Panc1 (cell line): ENCODE results near the gene JOSD1. TPM values are rescaled to one million over a fixed set of nuclear protein-coding genes. Genes with fewer than 3 reads are reported as not detected.

Source experiments
- ATAC-seq: fragments of 200-7000 bp; cut with Tn5 transposase; 2 replicates; pipeline ENCODE4 v1.9.1; 2020; ENCODE audit warnings: mild to moderate bottlenecking, moderate library complexity
- BruUV-seq: library from RNA; stranded (reverse); fragments of 400-500 nt; replicated peaks from 2 replicates; lab custom pipeline; 2021; lab: Mats Ljungman, UMichigan
- CTCF ChIA-PET: fragments of 300-600 bp; sonication (Branson Sonifier 250); formaldehyde crosslinking; loops from one replicate; lab custom pipeline; 2022; ENCODE audit warnings: antibody characterized with exemption; lab: Charles Lee
- POLR2A ChIA-PET: fragments of 300-600 bp; sonication (Branson Sonifier 250); formaldehyde crosslinking; loops from one replicate; lab custom pipeline; 2022; ENCODE audit warnings: antibody characterized with exemption; lab: Charles Lee
- DNase-seq: peaks from one replicate; pipeline ENCODE4 v3.0.0-alpha.2; 2010; ENCODE audit warnings: low read depth, low spot score
- H3K27ac ChIP-seq: 2 replicates; pipeline ENCODE4 v1.5.1; 2011; ENCODE audit warnings: mild to moderate bottlenecking, low read length, inconsistent platforms
- H3K27me3 ChIP-seq: fragments of 200-500 bp; sonication (Bioruptor generic); 2 replicates; pipeline ENCODE4 v1.6.0; 2014; ENCODE audit warnings: low read length, inconsistent platforms; ENCODE audit not compliant: control insufficient read depth, insufficient read depth
- H3K36me3 ChIP-seq: fragments of 200-500 bp; sonication (Bioruptor generic); 2 replicates; pipeline ENCODE4 v1.5.1; 2014; ENCODE audit warnings: inconsistent platforms, mild to moderate bottlenecking, low read length, moderate library complexity; ENCODE audit not compliant: control insufficient read depth, insufficient read depth
- H3K4me1 ChIP-seq: 2 replicates; pipeline ENCODE4 v1.5.1; 2011; ENCODE audit warnings: inconsistent platforms, mild to moderate bottlenecking, low read length, moderate library complexity; ENCODE audit not compliant: control insufficient read depth, insufficient read depth
- H3K4me3 ChIP-seq, 2 experiments: 2 replicates each; pipeline ENCODE4 v1.5.1; 2011 to 2012; ENCODE audit warnings: low read depth in 2 of 2, low read length in 2 of 2, mild to moderate bottlenecking in 2 of 2, inconsistent platforms in 1 of 2, moderate library complexity in 1 of 2
- H3K9me3 ChIP-seq: fragments of 200-500 bp; sonication (Bioruptor generic); 2 replicates; pipeline ENCODE4 v1.5.1; 2014; ENCODE audit warnings: low read depth, mild to moderate bottlenecking, inconsistent platforms, low read length, moderate library complexity; ENCODE audit not compliant: control insufficient read depth, insufficient read depth
- CTCF ChIP-seq: fragments of 450-650 bp; IDR thresholded peaks from 2 replicates; pipeline ENCODE4 v1.5.1; 2017; ENCODE audit warnings: mild to moderate bottlenecking
- POLR2AphosphoS5 ChIP-seq: IDR thresholded peaks from 2 replicates; pipeline ENCODE4 v1.6.1; 2012; ENCODE audit warnings: mild to moderate bottlenecking, low read depth, low read length, moderate library complexity
- SIN3A ChIP-seq: IDR thresholded peaks from 2 replicates; pipeline ENCODE4 v1.6.1; 2012; ENCODE audit warnings: low read depth, mild to moderate bottlenecking, low read length, moderate library complexity, borderline replicate concordance; ENCODE audit not compliant: insufficient read depth
- TCF7L2 ChIP-seq: IDR thresholded peaks from 2 replicates; pipeline ENCODE4 v1.6.1; 2011; ENCODE audit warnings: mild to moderate bottlenecking, low read depth, low read length, inconsistent platforms
- in situ Hi-C: cut with HindIII; loops from 2 replicates; pipeline ENCODE4 v1.10.0; 2016; ENCODE audit warnings: low sequenced_read_pairs, low pct_unique_long_range_greater_than_20kb
- intact Hi-C: fragments of 100-400 bp; cut with micrococcal nuclease; formaldehyde crosslinking; loops from one replicate; pipeline ENCODE4 v1.10.0; 2022; ENCODE audit not compliant: unreplicated experiment
- total RNA-seq: library from RNA; stranded (reverse); gene quantifications from one replicate; pipeline ENCODE4 v1.2.1, GENCODE V29; 2021; ENCODE audit not compliant: unreplicated experiment
- TF ChIP-seq, protein P1 (sequence below), 2 experiments: IDR thresholded peaks; 2 replicates each; pipeline ENCODE4 v1.6.1; 2011 to 2012; ENCODE audit warnings: low read depth in 2 of 2, control low read depth in 1 of 2, low read length in 1 of 2, mild to moderate bottlenecking in 1 of 2, moderate library complexity in 1 of 2; ENCODE audit not compliant: insufficient read depth in 1 of 2

Gene JOSD1
- total RNA-seq, 1 experiment from 2014 or later, result 35.1 TPM

- Histone ChIP-seq H3K4me3 (no peak overlapping the region), H3K9me3 (no peaks in the 10 kb centered on the region), H3K27ac (no peak overlapping the region), H3K27me3 (no peaks in the 10 kb centered on the region), H3K4me1 (peaks cover 7% of the 10 kb centered on the region), H3K36me3 (no peaks in the 10 kb centered on the region)
- no TSS peak for BruUV-seq
- DNase-seq (no peak), ATAC-seq (no peak)
- in situ Hi-C loops (no loop called here), intact Hi-C loops (no loop called here)
- TF ChIP-seq, protein P1, sequence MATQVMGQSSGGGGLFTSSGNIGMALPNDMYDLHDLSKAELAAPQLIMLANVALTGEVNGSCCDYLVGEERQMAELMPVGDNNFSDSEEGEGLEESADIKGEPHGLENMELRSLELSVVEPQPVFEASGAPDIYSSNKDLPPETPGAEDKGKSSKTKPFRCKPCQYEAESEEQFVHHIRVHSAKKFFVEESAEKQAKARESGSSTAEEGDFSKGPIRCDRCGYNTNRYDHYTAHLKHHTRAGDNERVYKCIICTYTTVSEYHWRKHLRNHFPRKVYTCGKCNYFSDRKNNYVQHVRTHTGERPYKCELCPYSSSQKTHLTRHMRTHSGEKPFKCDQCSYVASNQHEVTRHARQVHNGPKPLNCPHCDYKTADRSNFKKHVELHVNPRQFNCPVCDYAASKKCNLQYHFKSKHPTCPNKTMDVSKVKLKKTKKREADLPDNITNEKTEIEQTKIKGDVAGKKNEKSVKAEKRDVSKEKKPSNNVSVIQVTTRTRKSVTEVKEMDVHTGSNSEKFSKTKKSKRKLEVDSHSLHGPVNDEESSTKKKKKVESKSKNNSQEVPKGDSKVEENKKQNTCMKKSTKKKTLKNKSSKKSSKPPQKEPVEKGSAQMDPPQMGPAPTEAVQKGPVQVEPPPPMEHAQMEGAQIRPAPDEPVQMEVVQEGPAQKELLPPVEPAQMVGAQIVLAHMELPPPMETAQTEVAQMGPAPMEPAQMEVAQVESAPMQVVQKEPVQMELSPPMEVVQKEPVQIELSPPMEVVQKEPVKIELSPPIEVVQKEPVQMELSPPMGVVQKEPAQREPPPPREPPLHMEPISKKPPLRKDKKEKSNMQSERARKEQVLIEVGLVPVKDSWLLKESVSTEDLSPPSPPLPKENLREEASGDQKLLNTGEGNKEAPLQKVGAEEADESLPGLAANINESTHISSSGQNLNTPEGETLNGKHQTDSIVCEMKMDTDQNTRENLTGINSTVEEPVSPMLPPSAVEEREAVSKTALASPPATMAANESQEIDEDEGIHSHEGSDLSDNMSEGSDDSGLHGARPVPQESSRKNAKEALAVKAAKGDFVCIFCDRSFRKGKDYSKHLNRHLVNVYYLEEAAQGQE (IDR thresholded peaks at IDR 0.05; ENCODE audit: insufficient read depth in 1 of 2, low read depth in 2 of 2, low read length in 1 of 2), result no peak
- no peak for TF ChIP-seq POLR2AphosphoS5
- no peak for TF ChIP-seq TCF7L2
- TF ChIP-seq CTCF, result no peak
- no peak for TF ChIP-seq SIN3A
- CTCF ChIA-PET, result no interaction called here
- POLR2A ChIA-PET, result no interaction called here
These were observed 11.9 kb upstream of the JOSD1 start for GRCh38 chr22:38712486-38713207.

DNA sequence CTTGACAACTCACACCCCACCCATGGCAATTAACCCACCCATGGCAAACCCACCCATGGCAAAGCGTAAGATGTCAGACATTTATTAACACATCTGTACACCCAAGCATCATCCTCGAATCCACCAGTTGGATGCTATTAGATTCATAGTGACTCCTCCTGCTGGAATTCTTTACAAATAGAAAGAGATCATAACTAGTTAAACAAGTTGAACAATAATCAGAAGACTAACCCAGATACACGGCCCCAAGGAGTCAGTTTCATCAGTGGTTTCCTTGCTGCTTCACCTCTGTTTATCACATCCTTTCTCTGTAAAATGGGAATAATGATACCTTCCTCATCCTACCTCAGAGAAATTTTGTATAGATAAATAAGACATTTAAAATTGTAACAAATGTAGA, 10.1 kb upstream of the JOSD1 start:
- in situ Hi-C loops, result no loop called here
- no peak overlapping the region for H3K4me3 ChIP-seq
- peaks cover 13% of the 10 kb centered on the region for H3K4me1 ChIP-seq
- H3K27ac ChIP-seq, result no peak overlapping the region
- ChIA-PET POLR2A (no interaction called here), CTCF (no interaction called here)
- ATAC-seq (no peak), DNase-seq (no peak)
- peaks cover 4% of the 10 kb centered on the region; the same call in 1 of the 2 replicates for H3K36me3 ChIP-seq
- no peaks in the 10 kb centered on the region for H3K27me3 ChIP-seq
- H3K9me3 ChIP-seq, result no peaks in the 10 kb centered on the region
- TF ChIP-seq, protein P1 (IDR thresholded peaks at IDR 0.05; ENCODE audit: insufficient read depth in 1 of 2, low read depth in 2 of 2, low read length in 1 of 2), result no peak
- no TSS peak for BruUV-seq
- intact Hi-C loops, result no loop called here
